Measurements from ENCODE around the gene C5orf58.

Gene C5orf58

DNA sequence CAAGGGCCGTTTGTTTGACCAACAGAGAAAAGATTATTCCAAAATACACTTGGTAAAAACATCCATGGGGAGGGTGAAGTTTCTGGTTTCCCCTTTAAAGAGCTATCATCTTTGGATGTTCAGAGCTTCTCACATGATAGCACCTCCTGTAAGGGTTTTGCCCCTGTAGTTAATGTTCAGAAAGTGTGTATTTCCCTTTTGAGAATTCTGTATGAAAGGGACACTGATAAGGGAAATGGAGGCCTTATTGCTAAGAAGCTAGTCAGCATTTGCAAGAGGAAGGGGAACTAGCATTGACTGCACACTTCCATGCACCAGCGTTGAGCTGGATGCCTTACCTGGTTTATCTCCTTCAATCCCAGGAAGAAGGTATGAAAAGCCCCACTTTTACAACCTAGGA lies 31.5 kb upstream of the C5orf58 start:
- no peak overlapping the region for H3K4me3 ChIP-seq (ENCODE audit: low read depth, low read length, poor library complexity, severe bottlenecking)
- H2AFZ ChIP-seq (ENCODE audit: low read length) = no peak overlapping the region
- TF ChIP-seq, protein P1, sequence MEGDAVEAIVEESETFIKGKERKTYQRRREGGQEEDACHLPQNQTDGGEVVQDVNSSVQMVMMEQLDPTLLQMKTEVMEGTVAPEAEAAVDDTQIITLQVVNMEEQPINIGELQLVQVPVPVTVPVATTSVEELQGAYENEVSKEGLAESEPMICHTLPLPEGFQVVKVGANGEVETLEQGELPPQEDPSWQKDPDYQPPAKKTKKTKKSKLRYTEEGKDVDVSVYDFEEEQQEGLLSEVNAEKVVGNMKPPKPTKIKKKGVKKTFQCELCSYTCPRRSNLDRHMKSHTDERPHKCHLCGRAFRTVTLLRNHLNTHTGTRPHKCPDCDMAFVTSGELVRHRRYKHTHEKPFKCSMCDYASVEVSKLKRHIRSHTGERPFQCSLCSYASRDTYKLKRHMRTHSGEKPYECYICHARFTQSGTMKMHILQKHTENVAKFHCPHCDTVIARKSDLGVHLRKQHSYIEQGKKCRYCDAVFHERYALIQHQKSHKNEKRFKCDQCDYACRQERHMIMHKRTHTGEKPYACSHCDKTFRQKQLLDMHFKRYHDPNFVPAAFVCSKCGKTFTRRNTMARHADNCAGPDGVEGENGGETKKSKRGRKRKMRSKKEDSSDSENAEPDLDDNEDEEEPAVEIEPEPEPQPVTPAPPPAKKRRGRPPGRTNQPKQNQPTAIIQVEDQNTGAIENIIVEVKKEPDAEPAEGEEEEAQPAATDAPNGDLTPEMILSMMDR (IDR thresholded peaks at IDR 0.05; ENCODE audit: low read length) = no peak
- TF ChIP-seq EZH2 (IDR thresholded peaks at IDR 0.05; ENCODE audit: borderline replicate concordance, low read length) = no peak
- no peaks in the 10 kb centered on the region for H3F3A ChIP-seq (ENCODE audit: insufficient read depth, low read length)
- no peak overlapping the region for H3K9ac ChIP-seq (ENCODE audit: low read length)
- H3K27me3 ChIP-seq (ENCODE audit: insufficient read depth, low read length) = peaks cover 1% of the 10 kb centered on the region; the same call in 1 of the 2 replicates
- H3K9me3 ChIP-seq (ENCODE audit: low read length) = no peaks in the 10 kb centered on the region
- H4K20me1 ChIP-seq (ENCODE audit: insufficient read depth, low read length) = no peaks in the 10 kb centered on the region
- H3K9me2 ChIP-seq (ENCODE audit: low read depth, low read length) = no peaks in the 10 kb centered on the region
- H3K79me2 ChIP-seq (ENCODE audit: insufficient read depth, low read length) = no peaks in the 10 kb centered on the region
- H3K4me1 ChIP-seq (ENCODE audit: insufficient read depth, low read length, severe bottlenecking) = no peaks in the 10 kb centered on the region
- H3K36me3 ChIP-seq (ENCODE audit: insufficient read depth, low read length) = no peaks in the 10 kb centered on the region
- no peak overlapping the region for H3K27ac ChIP-seq (ENCODE audit: low read depth, low read length, poor library complexity, severe bottlenecking)
- no peak overlapping the region for H3K4me2 ChIP-seq (ENCODE audit: low read length)

DNA sequence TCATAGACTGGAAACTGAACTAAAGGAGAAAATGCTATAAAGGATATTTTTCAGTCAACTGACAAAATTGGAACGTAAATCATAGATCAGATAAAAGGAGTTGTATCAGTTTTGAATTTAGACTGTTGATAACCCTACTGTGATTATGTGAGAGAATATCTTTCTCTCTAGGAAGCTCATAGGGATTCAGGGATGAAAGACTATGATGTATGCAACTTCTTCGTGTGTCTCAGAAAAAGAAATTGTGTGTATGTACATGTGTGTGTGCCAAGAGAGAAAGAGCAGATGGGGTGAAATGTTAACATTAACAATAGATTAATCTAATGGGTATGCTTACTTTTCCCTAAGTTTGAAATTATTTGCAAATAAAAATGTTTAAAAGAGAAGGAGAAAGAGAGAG lies 30.7 kb upstream of the C5orf58 start:
- TF ChIP-seq, protein P1 (IDR thresholded peaks at IDR 0.05; ENCODE audit: low read length) = no peak
- no peak for TF ChIP-seq EZH2 (IDR thresholded peaks at IDR 0.05; ENCODE audit: borderline replicate concordance, low read length)
- Histone ChIP-seq H4K20me1 (ENCODE audit: insufficient read depth, low read length) (no peaks in the 10 kb centered on the region), H3K27me3 (ENCODE audit: insufficient read depth, low read length) (no peaks in the 10 kb centered on the region; the same call in 1 of the 2 replicates), H3K36me3 (ENCODE audit: insufficient read depth, low read length) (no peaks in the 10 kb centered on the region), H3K9me2 (ENCODE audit: low read depth, low read length) (no peaks in the 10 kb centered on the region), H3K4me1 (ENCODE audit: insufficient read depth, low read length, severe bottlenecking) (no peaks in the 10 kb centered on the region), H3K27ac (ENCODE audit: low read depth, low read length, poor library complexity, severe bottlenecking) (no peak overlapping the region), H2AFZ (ENCODE audit: low read length) (no peak overlapping the region), H3K4me3 (ENCODE audit: low read depth, low read length, poor library complexity, severe bottlenecking) (no peak overlapping the region), H3K9ac (ENCODE audit: low read length) (no peak overlapping the region), H3F3A (ENCODE audit: insufficient read depth, low read length) (no peaks in the 10 kb centered on the region), H3K4me2 (ENCODE audit: low read length) (no peak overlapping the region), H3K9me3 (ENCODE audit: low read length) (no peaks in the 10 kb centered on the region), H3K79me2 (ENCODE audit: insufficient read depth, low read length) (no peaks in the 10 kb centered on the region)

DNA sequence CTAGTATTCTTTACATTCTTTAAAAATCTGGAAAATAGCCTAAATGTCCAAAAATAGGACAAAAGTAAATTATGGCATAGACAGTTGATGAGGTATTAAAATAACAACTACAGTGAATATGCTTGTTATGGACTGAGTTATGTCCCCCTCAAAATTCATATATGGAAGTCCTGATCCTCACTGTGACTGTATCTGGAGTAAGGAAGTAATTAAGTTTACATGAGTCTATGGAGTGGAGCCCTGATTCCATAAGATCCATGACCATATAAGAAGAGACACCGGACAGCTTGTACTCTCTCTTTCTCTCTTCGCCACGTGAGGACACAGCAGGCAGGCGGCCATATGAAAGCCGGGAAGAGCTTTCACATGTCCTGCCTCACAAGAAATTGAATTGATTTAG lies 28.6 kb upstream of the C5orf58 start:
- no peaks in the 10 kb centered on the region for H3K36me3 ChIP-seq (ENCODE audit: insufficient read depth, low read length)
- no peaks in the 10 kb centered on the region for H3K79me2 ChIP-seq (ENCODE audit: insufficient read depth, low read length)
- H3K27me3 ChIP-seq (ENCODE audit: insufficient read depth, low read length) = no peaks in the 10 kb centered on the region; the same call in 1 of the 2 replicates
- no peak overlapping the region for H2AFZ ChIP-seq (ENCODE audit: low read length)
- H3K4me2 ChIP-seq (ENCODE audit: low read length) = no peak overlapping the region
- H3K4me1 ChIP-seq (ENCODE audit: insufficient read depth, low read length, severe bottlenecking) = no peaks in the 10 kb centered on the region
- H3K27ac ChIP-seq (ENCODE audit: low read depth, low read length, poor library complexity, severe bottlenecking) = no peak overlapping the region
- H3K9me3 ChIP-seq (ENCODE audit: low read length) = no peaks in the 10 kb centered on the region
- no peak overlapping the region for H3K9ac ChIP-seq (ENCODE audit: low read length)
- TF ChIP-seq EZH2 (IDR thresholded peaks at IDR 0.05; ENCODE audit: borderline replicate concordance, low read length) = no peak
- no peak overlapping the region for H3K4me3 ChIP-seq (ENCODE audit: low read depth, low read length, poor library complexity, severe bottlenecking)
- no peaks in the 10 kb centered on the region for H3K9me2 ChIP-seq (ENCODE audit: low read depth, low read length)
- no peaks in the 10 kb centered on the region for H4K20me1 ChIP-seq (ENCODE audit: insufficient read depth, low read length)
- H3F3A ChIP-seq (ENCODE audit: insufficient read depth, low read length) = no peaks in the 10 kb centered on the region

DNA sequence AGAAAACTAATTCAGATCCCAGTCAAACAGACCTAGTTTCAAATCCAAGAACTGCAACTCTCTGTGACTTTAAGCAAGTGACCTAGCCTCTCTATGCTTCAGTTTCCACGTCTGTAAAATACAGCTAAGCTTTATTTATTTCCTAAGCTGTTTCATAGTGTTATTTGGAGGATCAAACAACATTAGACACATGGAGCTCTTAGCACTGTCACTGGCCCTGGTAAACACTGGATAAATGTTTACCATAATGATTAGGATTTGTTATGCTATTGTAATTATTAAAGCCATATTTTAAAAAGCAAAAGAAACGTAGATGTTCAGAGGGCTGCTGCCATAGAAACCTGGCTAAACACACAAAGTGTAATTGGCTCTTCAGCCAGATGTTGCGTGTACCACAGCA lies 26.6 kb upstream of the C5orf58 start:
- H2AFZ ChIP-seq (ENCODE audit: low read length) = no peak overlapping the region
- no peak overlapping the region for H3K4me2 ChIP-seq (ENCODE audit: low read length)
- no peaks in the 10 kb centered on the region for H4K20me1 ChIP-seq (ENCODE audit: insufficient read depth, low read length)
- H3K27ac ChIP-seq (ENCODE audit: low read depth, low read length, poor library complexity, severe bottlenecking) = no peak overlapping the region
- no peaks in the 10 kb centered on the region for H3K36me3 ChIP-seq (ENCODE audit: insufficient read depth, low read length)
- H3F3A ChIP-seq (ENCODE audit: insufficient read depth, low read length) = no peaks in the 10 kb centered on the region
- TF ChIP-seq EZH2 (IDR thresholded peaks at IDR 0.05; ENCODE audit: borderline replicate concordance, low read length) = no peak
- TF ChIP-seq, protein P1 (IDR thresholded peaks at IDR 0.05; ENCODE audit: low read length) = no peak
- H3K9me2 ChIP-seq (ENCODE audit: low read depth, low read length) = no peaks in the 10 kb centered on the region
- no peaks in the 10 kb centered on the region for H3K4me1 ChIP-seq (ENCODE audit: insufficient read depth, low read length, severe bottlenecking)
- H3K79me2 ChIP-seq (ENCODE audit: insufficient read depth, low read length) = no peaks in the 10 kb centered on the region
- no peak overlapping the region for H3K4me3 ChIP-seq (ENCODE audit: low read depth, low read length, poor library complexity, severe bottlenecking)
- H3K9me3 ChIP-seq (ENCODE audit: low read length) = no peaks in the 10 kb centered on the region
- no peaks in the 10 kb centered on the region; the same call in 1 of the 2 replicates for H3K27me3 ChIP-seq (ENCODE audit: insufficient read depth, low read length)
- no peak overlapping the region for H3K9ac ChIP-seq (ENCODE audit: low read length)

Data from OCI-LY1 (cell line).